Measurements from ENCODE around the gene SLC25A25.
"Not testable (repeated sequence)": the region's sequence is repeated elsewhere in the genome, so short reads cannot be mapped to it uniquely, and the experiment has no call there.

The SLC25A25 gene

DNA sequence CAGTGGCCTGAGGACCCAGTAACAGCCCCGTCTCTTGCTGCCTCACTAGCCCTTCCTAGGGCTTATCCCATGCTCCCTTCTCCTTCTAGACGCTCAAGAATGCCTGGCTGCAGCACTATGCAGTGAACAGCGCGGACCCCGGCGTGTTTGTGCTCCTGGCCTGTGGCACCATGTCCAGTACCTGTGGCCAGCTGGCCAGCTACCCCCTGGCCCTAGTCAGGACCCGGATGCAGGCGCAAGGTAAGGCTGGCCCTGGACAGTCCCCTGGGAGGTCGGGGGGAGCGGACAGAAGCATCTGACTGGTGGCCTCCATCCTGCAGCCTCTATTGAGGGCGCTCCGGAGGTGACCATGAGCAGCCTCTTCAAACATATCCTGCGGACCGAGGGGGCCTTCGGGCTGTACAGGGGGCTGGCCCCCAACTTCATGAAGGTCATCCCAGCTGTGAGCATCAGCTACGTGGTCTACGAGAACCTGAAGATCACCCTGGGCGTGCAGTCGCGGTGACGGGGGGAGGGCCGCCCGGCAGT, 39.0 kb downstream of the SLC25A25 start:
- no peak overlapping the region for H3K4me3 ChIP-seq (ENCODE audit: low read depth, low read length)
- DNase-seq (ENCODE audit: low read depth): no peak

GRCh38 chr9:128107468-128108268, 39.6 kb downstream of the SLC25A25 start:
- H3K4me3 ChIP-seq (ENCODE audit: low read depth, low read length): no peak overlapping the region
- no peak for DNase-seq (ENCODE audit: low read depth)

DNA sequence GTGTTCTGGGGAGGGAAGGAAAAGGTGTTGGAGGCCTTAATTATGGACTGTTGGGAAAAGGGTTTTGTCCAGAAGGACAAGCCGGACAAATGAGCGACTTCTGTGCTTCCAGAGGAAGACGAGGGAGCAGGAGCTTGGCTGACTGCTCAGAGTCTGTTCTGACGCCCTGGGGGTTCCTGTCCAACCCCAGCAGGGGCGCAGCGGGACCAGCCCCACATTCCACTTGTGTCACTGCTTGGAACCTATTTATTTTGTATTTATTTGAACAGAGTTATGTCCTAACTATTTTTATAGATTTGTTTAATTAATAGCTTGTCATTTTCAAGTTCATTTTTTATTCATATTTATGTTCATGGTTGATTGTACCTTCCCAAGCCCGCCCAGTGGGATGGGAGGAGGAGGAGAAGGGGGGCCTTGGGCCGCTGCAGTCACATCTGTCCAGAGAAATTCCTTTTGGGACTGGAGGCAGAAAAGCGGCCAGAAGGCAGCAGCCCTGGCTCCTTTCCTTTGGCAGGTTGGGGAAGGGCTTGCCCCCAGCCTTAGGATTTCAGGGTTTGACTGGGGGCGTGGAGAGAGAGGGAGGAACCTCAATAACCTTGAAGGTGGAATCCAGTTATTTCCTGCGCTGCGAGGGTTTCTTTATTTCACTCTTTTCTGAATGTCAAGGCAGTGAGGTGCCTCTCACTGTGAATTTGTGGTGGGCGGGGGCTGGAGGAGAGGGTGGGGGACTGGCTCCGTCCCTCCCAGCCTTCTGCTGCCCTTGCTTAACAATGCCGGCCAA, 40.4 kb downstream of the SLC25A25 start:
- no peak overlapping the region for H3K4me3 ChIP-seq (ENCODE audit: low read depth, low read length)
- DNase-seq (ENCODE audit: low read depth): no peak

DNA sequence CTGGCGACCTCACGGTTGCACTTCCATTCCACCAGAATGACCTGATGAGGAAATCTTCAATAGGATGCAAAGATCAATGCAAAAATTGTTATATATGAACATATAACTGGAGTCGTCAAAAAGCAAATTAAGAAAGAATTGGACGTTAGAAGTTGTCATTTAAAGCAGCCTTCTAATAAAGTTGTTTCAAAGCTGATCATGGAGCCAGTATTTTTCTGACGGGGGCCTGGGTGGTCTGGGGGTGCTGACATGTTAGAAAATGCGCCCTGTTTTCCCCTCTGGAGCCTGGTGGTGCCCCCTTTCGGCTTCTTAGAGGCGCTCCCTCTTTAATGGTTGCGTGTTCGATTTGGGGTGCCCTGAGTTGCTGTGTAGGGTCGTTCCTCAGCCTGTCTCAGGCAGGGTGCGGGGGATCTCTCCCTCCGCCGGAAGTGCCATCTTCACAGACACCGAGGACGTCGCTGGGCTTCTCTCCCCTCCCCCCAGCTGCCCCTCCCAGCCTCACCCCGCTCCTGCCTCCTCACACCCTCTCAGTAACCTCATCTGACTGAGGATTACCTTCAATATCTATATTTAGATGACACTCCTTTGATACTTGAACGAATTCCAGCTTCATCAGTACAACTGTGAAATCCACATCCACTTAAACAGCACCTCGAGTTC, 41.1 kb downstream of the SLC25A25 start:
- no peak overlapping the region for H3K4me3 ChIP-seq (ENCODE audit: low read depth, low read length)
- no peak for DNase-seq (ENCODE audit: low read depth)

GRCh38 chr9:128111726-128112125, 43.7 kb downstream of the SLC25A25 start:
- not testable (repeated sequence) for DNase-seq (ENCODE audit: low read depth); H3K4me3 ChIP-seq (ENCODE audit: low read depth, low read length)

GRCh38 chr9:128113526-128114325, 45.7 kb downstream of the SLC25A25 start:
- H3K4me3 ChIP-seq (ENCODE audit: low read depth, low read length): no peak overlapping the region
- DNase-seq (ENCODE audit: low read depth): no peak

GRCh38 chr9:128114326-128115186, 46.5 kb downstream of the SLC25A25 start:
- DNase-seq (ENCODE audit: low read depth): no peak
- no peak overlapping the region for H3K4me3 ChIP-seq (ENCODE audit: low read depth, low read length)

GRCh38 chr9:128115187-128116103, 47.4 kb downstream of the SLC25A25 start:
- no peak for DNase-seq (ENCODE audit: low read depth)
- H3K4me3 ChIP-seq (ENCODE audit: low read depth, low read length): no peak overlapping the region

GRCh38 chr9:128116104-128117083, 48.4 kb downstream of the SLC25A25 start:
- DNase-seq (ENCODE audit: low read depth): no peak

GRCh38 chr9:128117613-128118471, 49.8 kb downstream of the SLC25A25 start:
- no peak overlapping the region for H3K4me3 ChIP-seq (ENCODE audit: low read depth, low read length)
- no peak for DNase-seq (ENCODE audit: low read depth)

More at GRCh38 chr9:128116104-128117083, 48.4 kb downstream of the SLC25A25 start:
- no peak overlapping the region for H3K4me3 ChIP-seq (ENCODE audit: low read depth, low read length)

DNA sequence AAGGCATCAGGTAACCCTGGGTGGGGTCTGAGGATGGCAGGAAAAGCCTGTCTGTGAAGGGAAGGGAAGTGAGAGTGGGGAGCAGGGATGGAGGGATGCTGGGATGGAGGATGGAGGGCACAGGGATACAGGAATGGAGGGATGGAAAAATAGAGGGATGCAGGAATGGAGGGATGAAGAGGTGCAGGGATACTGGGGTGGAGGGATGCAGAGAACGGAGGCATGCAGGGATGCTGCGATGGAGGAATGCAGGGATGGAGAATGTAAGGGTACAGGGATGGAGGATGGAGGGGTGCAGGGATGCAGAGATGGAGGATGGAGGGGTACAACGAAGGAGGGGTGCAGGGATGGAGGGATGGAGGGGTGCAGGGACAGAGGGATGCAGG, 50.4 kb downstream of the SLC25A25 start:
- DNase-seq (ENCODE audit: low read depth): no peak

DNA sequence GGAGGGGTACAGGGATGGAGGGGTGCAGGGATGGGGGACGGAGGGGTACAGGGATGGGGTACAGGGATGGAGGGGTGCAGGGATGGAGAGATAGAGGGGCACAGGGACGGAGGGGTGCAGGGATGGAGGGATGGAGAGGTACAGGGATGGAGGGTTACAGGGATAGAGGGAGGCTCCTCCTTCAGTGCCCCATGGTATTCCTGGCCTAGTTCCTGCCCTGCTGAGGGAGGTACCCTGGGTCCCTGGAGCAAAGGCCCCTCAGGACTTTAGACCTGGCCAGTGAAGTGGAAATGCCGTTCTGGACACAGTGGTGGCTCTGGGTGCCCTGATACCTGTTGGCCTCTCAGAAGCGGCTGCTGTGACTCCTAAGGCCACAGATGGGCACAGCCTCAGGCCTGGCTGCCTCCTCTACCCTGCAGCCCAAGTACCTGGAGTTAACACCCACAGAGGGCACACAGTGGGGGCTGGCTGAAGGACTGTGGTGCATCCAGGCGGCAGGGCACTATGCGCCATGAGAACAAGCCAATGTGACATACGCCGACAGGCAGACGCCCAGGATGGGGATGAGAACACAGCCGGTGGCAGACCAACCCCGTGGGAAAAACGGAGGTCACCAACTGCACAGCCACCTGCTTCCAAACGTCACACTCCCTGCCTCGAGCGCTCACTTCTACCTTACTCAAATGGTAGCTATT, 51.1 kb downstream of the SLC25A25 start:
- DNase-seq (ENCODE audit: low read depth): no peak

More for the DNA sequence above, 50.4 kb downstream of the SLC25A25 start:
- no peak overlapping the region for H3K4me3 ChIP-seq (ENCODE audit: low read depth, low read length)

GRCh38 chr9:128120061-128120740, 52.2 kb downstream of the SLC25A25 start:
- no peak for DNase-seq (ENCODE audit: low read depth)
- no peak overlapping the region for H3K4me3 ChIP-seq (ENCODE audit: low read depth, low read length)

More for the DNA sequence above, 51.1 kb downstream of the SLC25A25 start:
- no peak overlapping the region for H3K4me3 ChIP-seq (ENCODE audit: low read depth, low read length)

All from skeletal muscle cell (primary cell).